PFSK-1 (cell line): ENCODE results near the gene C5orf22.

Source experiments
- FOXP2 ChIP-seq: optimal IDR thresholded peaks from 2 replicates; pipeline ENCODE3; 2011; ENCODE audit warnings: borderline replicate concordance, control low read depth, inconsistent platforms; ENCODE audit not compliant: insufficient read depth; ENCODE audit errors: extremely low read length, extremely low read depth
- TAF1 ChIP-seq: IDR thresholded peaks from 2 replicates; pipeline ENCODE4 v1.6.1; 2012; ENCODE audit warnings: low read length, control low read depth, borderline replicate concordance; ENCODE audit not compliant: insufficient read depth
- TF ChIP-seq, protein P1 (sequence below), 2 experiments: IDR thresholded peaks; 2 replicates each; pipeline versions ENCODE4 v1.6.1 to v1.8.0; 2011 to 2012; ENCODE audit warnings: low read depth in 2 of 2, low read length in 2 of 2, control low read depth in 1 of 2, inconsistent platforms in 1 of 2, mild to moderate bottlenecking in 1 of 2, moderate library complexity in 1 of 2; ENCODE audit not compliant: insufficient read depth in 1 of 2

DNA sequence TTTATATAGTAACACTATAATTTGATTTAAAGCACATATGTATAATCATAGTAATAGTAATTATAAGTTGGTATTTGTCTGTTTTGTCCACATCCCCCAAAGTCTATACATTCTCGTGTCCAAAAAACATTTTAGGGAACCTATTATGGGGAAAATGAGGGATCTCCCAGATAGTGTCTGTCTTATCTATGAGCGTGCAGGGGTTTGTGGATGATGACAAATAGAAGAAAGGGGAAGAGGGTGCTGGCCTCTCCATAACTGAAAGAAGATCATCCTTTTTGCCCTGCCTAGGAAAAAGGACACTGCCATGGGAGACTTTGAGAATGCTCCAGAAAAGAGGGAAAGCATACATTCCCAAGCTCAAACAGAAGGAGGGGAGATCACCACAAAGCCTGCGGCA, 45.3 kb downstream of the C5orf22 start:
- TF ChIP-seq FOXP2 (no peak), TAF1 (no peak)
- TF ChIP-seq, protein P1, sequence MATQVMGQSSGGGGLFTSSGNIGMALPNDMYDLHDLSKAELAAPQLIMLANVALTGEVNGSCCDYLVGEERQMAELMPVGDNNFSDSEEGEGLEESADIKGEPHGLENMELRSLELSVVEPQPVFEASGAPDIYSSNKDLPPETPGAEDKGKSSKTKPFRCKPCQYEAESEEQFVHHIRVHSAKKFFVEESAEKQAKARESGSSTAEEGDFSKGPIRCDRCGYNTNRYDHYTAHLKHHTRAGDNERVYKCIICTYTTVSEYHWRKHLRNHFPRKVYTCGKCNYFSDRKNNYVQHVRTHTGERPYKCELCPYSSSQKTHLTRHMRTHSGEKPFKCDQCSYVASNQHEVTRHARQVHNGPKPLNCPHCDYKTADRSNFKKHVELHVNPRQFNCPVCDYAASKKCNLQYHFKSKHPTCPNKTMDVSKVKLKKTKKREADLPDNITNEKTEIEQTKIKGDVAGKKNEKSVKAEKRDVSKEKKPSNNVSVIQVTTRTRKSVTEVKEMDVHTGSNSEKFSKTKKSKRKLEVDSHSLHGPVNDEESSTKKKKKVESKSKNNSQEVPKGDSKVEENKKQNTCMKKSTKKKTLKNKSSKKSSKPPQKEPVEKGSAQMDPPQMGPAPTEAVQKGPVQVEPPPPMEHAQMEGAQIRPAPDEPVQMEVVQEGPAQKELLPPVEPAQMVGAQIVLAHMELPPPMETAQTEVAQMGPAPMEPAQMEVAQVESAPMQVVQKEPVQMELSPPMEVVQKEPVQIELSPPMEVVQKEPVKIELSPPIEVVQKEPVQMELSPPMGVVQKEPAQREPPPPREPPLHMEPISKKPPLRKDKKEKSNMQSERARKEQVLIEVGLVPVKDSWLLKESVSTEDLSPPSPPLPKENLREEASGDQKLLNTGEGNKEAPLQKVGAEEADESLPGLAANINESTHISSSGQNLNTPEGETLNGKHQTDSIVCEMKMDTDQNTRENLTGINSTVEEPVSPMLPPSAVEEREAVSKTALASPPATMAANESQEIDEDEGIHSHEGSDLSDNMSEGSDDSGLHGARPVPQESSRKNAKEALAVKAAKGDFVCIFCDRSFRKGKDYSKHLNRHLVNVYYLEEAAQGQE (IDR thresholded peaks at IDR 0.05; ENCODE audit: insufficient read depth in 1 of 2, low read depth in 2 of 2, low read length in 2 of 2): no peak
